Diencephalon (tissue), 1 donor: Measurements from ENCODE around the gene USP4. TPM values are rescaled to one million over a fixed set of nuclear protein-coding genes. Genes with fewer than 3 reads are reported as not detected.

Source experiments
- small RNA-seq: library from RNA; depleted of rRNA; stranded (forward); fragments of <200 nt; gene quantifications from one replicate; pipeline ENCODE3, GENCODE V24; 2014
- total RNA-seq: library from RNA; depleted of rRNA; stranded (reverse); fragments of >200 nt; gene quantifications from one replicate; pipeline ENCODE4 v1.2.3, GENCODE V29; 2014

The USP4 gene, protein sequence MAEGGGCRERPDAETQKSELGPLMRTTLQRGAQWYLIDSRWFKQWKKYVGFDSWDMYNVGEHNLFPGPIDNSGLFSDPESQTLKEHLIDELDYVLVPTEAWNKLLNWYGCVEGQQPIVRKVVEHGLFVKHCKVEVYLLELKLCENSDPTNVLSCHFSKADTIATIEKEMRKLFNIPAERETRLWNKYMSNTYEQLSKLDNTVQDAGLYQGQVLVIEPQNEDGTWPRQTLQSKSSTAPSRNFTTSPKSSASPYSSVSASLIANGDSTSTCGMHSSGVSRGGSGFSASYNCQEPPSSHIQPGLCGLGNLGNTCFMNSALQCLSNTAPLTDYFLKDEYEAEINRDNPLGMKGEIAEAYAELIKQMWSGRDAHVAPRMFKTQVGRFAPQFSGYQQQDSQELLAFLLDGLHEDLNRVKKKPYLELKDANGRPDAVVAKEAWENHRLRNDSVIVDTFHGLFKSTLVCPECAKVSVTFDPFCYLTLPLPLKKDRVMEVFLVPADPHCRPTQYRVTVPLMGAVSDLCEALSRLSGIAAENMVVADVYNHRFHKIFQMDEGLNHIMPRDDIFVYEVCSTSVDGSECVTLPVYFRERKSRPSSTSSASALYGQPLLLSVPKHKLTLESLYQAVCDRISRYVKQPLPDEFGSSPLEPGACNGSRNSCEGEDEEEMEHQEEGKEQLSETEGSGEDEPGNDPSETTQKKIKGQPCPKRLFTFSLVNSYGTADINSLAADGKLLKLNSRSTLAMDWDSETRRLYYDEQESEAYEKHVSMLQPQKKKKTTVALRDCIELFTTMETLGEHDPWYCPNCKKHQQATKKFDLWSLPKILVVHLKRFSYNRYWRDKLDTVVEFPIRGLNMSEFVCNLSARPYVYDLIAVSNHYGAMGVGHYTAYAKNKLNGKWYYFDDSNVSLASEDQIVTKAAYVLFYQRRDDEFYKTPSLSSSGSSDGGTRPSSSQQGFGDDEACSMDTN
- 29.5 TPM for total RNA-seq

GRCh38 chr3:49339941-49340800, at the start of gene USP4:
USP4 (minus strand) TSS chr3:49340053; CDS start chr3:49340024, 29 bp downstream.

GRCh38 chr3:49358217-49358883, 18.5 kb upstream of the USP4 start, which contains the start of gene GPX1:
GPX1 (minus strand) TSS chr3:49358353; CDS start chr3:49358278, 75 bp downstream.

DNA sequence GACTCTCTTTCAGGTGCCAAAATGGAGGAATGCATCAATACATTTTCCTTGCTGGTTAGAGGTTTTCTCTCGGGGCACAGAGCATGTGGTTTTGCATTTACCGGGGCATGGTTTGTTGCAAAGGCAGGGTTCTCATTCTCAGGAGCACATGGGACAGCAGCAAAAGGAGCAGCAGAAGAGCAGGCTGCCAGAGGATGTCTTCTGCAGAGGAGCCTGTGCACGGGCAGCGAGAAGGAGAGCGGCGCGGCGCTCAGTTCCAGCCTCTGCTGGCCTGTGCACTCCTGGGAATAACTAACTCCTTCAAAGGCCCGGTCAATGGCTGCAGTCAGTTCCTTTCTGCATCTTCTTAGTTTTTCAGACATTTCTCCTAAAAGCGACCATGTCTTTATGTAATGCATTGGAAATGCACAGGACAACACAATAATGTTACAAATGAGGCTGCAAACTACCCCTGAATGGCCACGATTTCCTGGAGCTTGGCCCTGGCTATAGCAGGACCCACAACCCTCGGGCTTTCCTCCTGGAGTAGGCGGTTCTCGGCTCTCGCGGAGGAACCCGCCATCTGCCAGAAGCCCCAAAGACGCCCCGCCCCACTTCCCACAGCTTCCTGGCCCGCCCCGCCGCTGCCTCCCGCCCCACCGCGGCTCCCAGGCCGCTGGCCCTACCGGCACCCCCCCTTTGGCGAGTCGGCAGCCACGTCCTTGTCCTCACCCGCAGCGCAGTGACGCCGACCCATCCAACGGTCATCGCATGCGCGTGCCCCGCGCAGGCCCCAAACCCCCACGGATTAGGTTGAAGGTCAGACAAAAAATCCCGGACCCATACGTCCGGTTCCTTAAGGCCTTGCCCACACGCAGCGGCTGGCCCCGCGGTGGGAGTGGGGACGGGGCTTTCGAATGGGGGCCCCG, 63.1 kb downstream of the USP4 start, which contains the start of gene C3orf62:
TSS of gene C3orf62 (minus strand) at position 758 of the 908 bp plus-strand sequence. CDS start at position 398, 360 bp downstream.

Small RNAs within 50 kb of the gene (small RNA-seq; reads per million reads assigned to genes)
- gene AC121247.2: not detected
- gene MIR4271: not detected
- not detected for gene RF00019

Other genes with a start within 250 kb of the USP4 start
- 99.4 TPM for gene QRICH1, start 246.0 kb downstream of the USP4 start, total RNA-seq
- 168 TPM for gene QARS1, start 235.3 kb downstream of the USP4 start, total RNA-seq
- 41.1 TPM for gene USP19, start 219.2 kb downstream of the USP4 start, total RNA-seq
- 78.2 TPM for gene LAMB2, start 207.0 kb downstream of the USP4 start, total RNA-seq
- 13.8 TPM for gene CCDC71, start 173.7 kb downstream of the USP4 start, total RNA-seq
- gene KLHDC8B, start 168.5 kb downstream of the USP4 start, total RNA-seq: 22.1 TPM
- 6.7 TPM for gene C3orf62, start 62.8 kb downstream of the USP4 start, total RNA-seq
- gene GPX1, start 18.3 kb upstream of the USP4 start, total RNA-seq: 79.1 TPM
- 200 TPM for gene RHOA, start 71.9 kb upstream of the USP4 start, total RNA-seq
- 18.0 TPM for gene TCTA, start 72.4 kb upstream of the USP4 start, total RNA-seq
- gene AMT, start 82.4 kb upstream of the USP4 start, total RNA-seq: 3.9 TPM
- 18.5 TPM for gene NICN1, start 89.3 kb upstream of the USP4 start, total RNA-seq
- 33.4 TPM for gene DAG1, start 130.2 kb upstream of the USP4 start, total RNA-seq
- gene BSN, start 214.4 kb upstream of the USP4 start, total RNA-seq: 11.5 TPM